Stomach (tissue), 9 donors: ENCODE results near the gene FUT8. TPM values are rescaled to one million over a fixed set of nuclear protein-coding genes. Genes with fewer than 3 reads are reported as not detected.

ENCODE experiments used
- DNase-seq, 2 donors: peaks; one replicate each; pipeline versions ENCODE4 v3.0.0 to v3.0.0-alpha.2; 2013 to 2019
- H3K27ac ChIP-seq, 5 donors: fragments of 200-600 bp in 4 of 5; sonication (generic) in 4 of 5; one replicate each; pipeline ENCODE4 v1.5.1; 2013 to 2019; ENCODE audit warnings: mild to moderate bottlenecking in 1 of 5, moderate library complexity in 1 of 5
- H3K27me3 ChIP-seq, 3 donors: fragments of 200-600 bp; sonication (generic); one replicate each; pipeline ENCODE4 v1.5.1; 2017 to 2019; ENCODE audit warnings: mixed run types in 1 of 3
- H3K36me3 ChIP-seq, 4 donors: fragments of 200-600 bp; sonication (generic); 1 replicate in 3 of 4; 2 replicates in 1 of 4; pipeline ENCODE4 v1.5.1; 2016 to 2019
- H3K4me1 ChIP-seq, 4 donors: fragments of 200-600 bp; sonication (generic); one replicate each; pipeline ENCODE4 v1.5.1; 2016 to 2019
- H3K4me3 ChIP-seq, 4 donors: fragments of 200-600 bp; sonication (generic) in 3 of 4; one replicate each; pipeline ENCODE4 v1.5.1; 2016 to 2019; ENCODE audit warnings: mild to moderate bottlenecking in 1 of 4
- H3K9me3 ChIP-seq, 4 donors: fragments of 200-600 bp; sonication (generic); one replicate each; pipeline ENCODE4 v1.5.1; 2016 to 2019
- CTCF ChIP-seq, 7 experiments: fragments of 450-650 bp in 4 of 7; fragments of 200-600 bp in 3 of 7; sonication (generic) in 3 of 7; IDR thresholded peaks; one replicate each; pipeline ENCODE4 v1.5.1; 2016 to 2019; ENCODE audit warnings: antibody characterized with exemption in 7 of 7, control low read depth in 2 of 7, mild to moderate bottlenecking in 1 of 7
- EP300 ChIP-seq: sonication (generic); formaldehyde crosslinking; IDR thresholded peaks from one replicate; pipeline ENCODE4 v1.6.1; 2017; ENCODE audit warnings: antibody characterized with exemption
- POLR2A ChIP-seq, 4 donors: fragments of 450-650 bp; IDR thresholded peaks; one replicate each; pipeline ENCODE4 v1.6.1; 2016; ENCODE audit warnings: antibody characterized with exemption in 4 of 4, control low read depth in 2 of 4, mild to moderate bottlenecking in 1 of 4, moderate library complexity in 1 of 4
- POLR2AphosphoS5 ChIP-seq, 3 donors: sonication (generic); formaldehyde crosslinking; IDR thresholded peaks; one replicate each; pipeline ENCODE4 v1.6.1; 2016; ENCODE audit warnings: antibody characterized with exemption in 3 of 3
- WGBS, 5 donors: extraction: QIAGEN DNeasy Blood & Tissue Kit in 3 of 5; methylation state at CpG; one replicate each; pipeline versions ENCODE4 v1.1.5 to v1.1.7; 2013 to 2018; 5-methylcytosine and 5-hydroxymethylcytosine counted together
- intact Hi-C: fragments of 100-400 bp; cut with DNase I; formaldehyde crosslinking; loops from one replicate; pipeline ENCODE4 v1.15.1; 2023; ENCODE audit warnings: low total_unique reads
- polyA plus RNA-seq, 3 donors: library from polyadenylated mRNA; stranded (reverse); fragments of 200-250 nt; gene quantifications; one replicate each; pipeline ENCODE4 v1.2.3, GENCODE V29; 2013
- total RNA-seq, 5 donors: library from RNA; depleted of rRNA; stranded (reverse); fragments of >200 nt; gene quantifications; one replicate each; pipeline versions ENCODE4 v1.1.0 to v1.2.3, GENCODE V29; 2014 to 2016
- donor health status: healthy with polysubstance abuse.
- donor health status: Bipolar disorder and iron deficiency.
- donor health status: healthy.

FUT8 gene
- total and polyA plus RNA-seq, 8 donors, result 17.4 to 175 (median 36.7) TPM

GRCh38 chr14:65703521-65703920 is 291.0 kb downstream of the FUT8 start:
- H3K36me3 ChIP-seq, result peaks cover 0 to 11% (median 7%) of the 10 kb centered on the region in 4 donors
- H3K4me1 ChIP-seq, result peaks cover 0 to 13% (median under 1%) of the 10 kb centered on the region in 4 donors
- peaks cover 0 to 9% (median 4%) of the 10 kb centered on the region in 4 donors for H3K9me3 ChIP-seq
- H3K27me3 ChIP-seq, result no peaks in the 10 kb centered on the region
- 75 to 82% (median 76%) methylated on average over 3 of the region's 3 CpGs for whole genome bisulfite sequencing, 5 donors
- DNase-seq, result no peak
- TF ChIP-seq POLR2A (IDR thresholded peaks at IDR 0.05), result no peak
- TF ChIP-seq CTCF (IDR thresholded peaks at IDR 0.05), result no peak
- TF ChIP-seq POLR2AphosphoS5 (IDR thresholded peaks at IDR 0.05), result no peak
- no peak for TF ChIP-seq EP300
- H3K4me3 ChIP-seq, result no peak overlapping the region
- intact Hi-C loops, result no loop called here
- no peak overlapping the region for H3K27ac ChIP-seq

DNA sequence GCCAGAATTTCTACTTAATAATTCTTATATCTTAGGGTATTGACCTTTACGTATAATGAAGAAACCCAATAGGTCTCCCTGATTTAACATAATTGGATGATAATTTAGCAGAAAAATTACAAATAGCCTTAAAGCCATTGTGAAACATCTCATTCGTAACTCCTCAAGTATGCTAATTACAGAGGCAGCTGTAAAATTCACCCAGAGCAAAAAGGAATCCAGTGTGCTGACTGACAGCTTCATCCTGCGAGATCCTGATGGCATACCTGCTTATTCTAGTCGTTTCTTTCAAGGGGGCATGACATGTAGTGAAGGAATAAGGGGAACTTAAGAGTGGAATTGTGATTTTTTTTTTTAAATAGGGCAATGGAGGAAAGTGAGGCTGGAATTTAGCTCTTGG is 291.5 kb downstream of the FUT8 start:
- Histone ChIP-seq H3K27me3 (no peaks in the 10 kb centered on the region), H3K9me3 (peaks cover 0 to 9% (median 4%) of the 10 kb centered on the region in 4 donors), H3K36me3 (peaks cover 0 to 11% (median 7%) of the 10 kb centered on the region in 4 donors), H3K27ac (no peak overlapping the region), H3K4me1 (peaks cover 0 to 13% (median 3%) of the 10 kb centered on the region in 4 donors), H3K4me3 (no peak overlapping the region)
- intact Hi-C loops, result no loop called here
- 74 to 90% (median 87%) methylated on average over 4 of the region's 4 CpGs for WGBS, 5 donors
- DNase-seq, result no peak
- TF ChIP-seq POLR2AphosphoS5 (IDR thresholded peaks at IDR 0.05), result no peak
- no peak for TF ChIP-seq CTCF (IDR thresholded peaks at IDR 0.05)
- TF ChIP-seq EP300, result no peak
- no peak for TF ChIP-seq POLR2A (IDR thresholded peaks at IDR 0.05)

- H3K27ac ChIP-seq, result no peak overlapping the region
- DNase-seq, result no peak
- H3K36me3 ChIP-seq, result peaks cover 0 to 11% (median 7%) of the 10 kb centered on the region in 4 donors
- WGBS, 5 donors, result 45 to 51% (median 49%) methylated on average over 2 of the region's 2 CpGs
- no peak overlapping the region for H3K4me3 ChIP-seq
- TF ChIP-seq CTCF (IDR thresholded peaks at IDR 0.05), result no peak
- H3K4me1 ChIP-seq, result peaks cover 0 to 17% (median 5%) of the 10 kb centered on the region in 4 donors
- no peaks in the 10 kb centered on the region for H3K27me3 ChIP-seq
- intact Hi-C loops, result no loop called here
- H3K9me3 ChIP-seq, result peaks cover 0 to 9% (median 4%) of the 10 kb centered on the region in 4 donors
These were observed 291.9 kb downstream of the FUT8 start for GRCh38 chr14:65704437-65704836.

DNA sequence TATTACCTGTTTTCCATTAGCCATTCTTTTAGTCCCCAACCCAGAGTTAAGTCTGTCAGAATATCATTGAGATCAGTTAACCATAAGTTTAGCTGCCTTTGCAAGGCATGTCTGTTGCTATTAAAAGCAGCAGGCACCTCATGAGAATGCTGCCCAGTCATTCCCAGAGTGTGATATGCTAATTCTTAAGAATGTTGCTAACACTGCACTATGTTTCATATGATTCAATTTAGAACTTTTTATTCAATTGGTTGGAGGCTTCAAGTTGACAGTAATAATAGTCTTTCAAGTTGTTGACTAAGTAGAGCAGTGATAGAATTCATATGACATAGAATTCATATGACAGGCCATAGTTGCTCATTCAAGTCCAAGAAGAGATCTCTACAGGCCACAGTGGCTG is 292.3 kb downstream of the FUT8 start:
- no peak overlapping the region for H3K27ac ChIP-seq
- H3K27me3 ChIP-seq, result no peaks in the 10 kb centered on the region
- TF ChIP-seq POLR2AphosphoS5 (IDR thresholded peaks at IDR 0.05), result no peak
- TF ChIP-seq CTCF (IDR thresholded peaks at IDR 0.05), result no peak
- TF ChIP-seq EP300, result no peak
- no peak for TF ChIP-seq POLR2A (IDR thresholded peaks at IDR 0.05)
- H3K9me3 ChIP-seq, result peaks cover 0 to 9% (median 4%) of the 10 kb centered on the region in 4 donors
- peaks cover 0 to 20% (median 7%) of the 10 kb centered on the region in 4 donors for H3K4me1 ChIP-seq
- intact Hi-C loops, result no loop called here
- no peak overlapping the region for H3K4me3 ChIP-seq
- no peak for DNase-seq
- peaks cover 0 to 11% (median 7%) of the 10 kb centered on the region in 4 donors for H3K36me3 ChIP-seq
